Neural progenitor cell (in vitro differentiated cells): ENCODE results near the gene KCMF1. TPM values are rescaled to one million over a fixed set of nuclear protein-coding genes. Genes with fewer than 3 reads are reported as not detected.

Experiments
- DNase-seq: peaks from one replicate; pipeline ENCODE4 v3.0.0-alpha.2; 2016; ENCODE audit warnings: low spot score
- H2AFZ ChIP-seq: fragments of 200-600 bp; sonication (generic); replicated peaks from 2 replicates; pipeline ENCODE4 v1.6.1; 2016; ENCODE audit warnings: antibody characterized with exemption
- H3F3A ChIP-seq: fragments of 200-600 bp; sonication (generic); 2 replicates; pipeline ENCODE4 v1.6.1; 2016; ENCODE audit warnings: antibody characterized with exemption, low read depth
- H3K27ac ChIP-seq: fragments of 200-600 bp; sonication (generic); 2 replicates; pipeline ENCODE4 v1.5.1; 2016; ENCODE audit warnings: mild to moderate bottlenecking
- H3K27me3 ChIP-seq: fragments of 200-600 bp; sonication (generic); 2 replicates; pipeline ENCODE4 v1.6.1; 2016; ENCODE audit warnings: mild to moderate bottlenecking, moderate library complexity
- H3K36me3 ChIP-seq: fragments of 200-600 bp; sonication (generic); 2 replicates; pipeline ENCODE4 v1.5.1; 2016
- H3K4me1 ChIP-seq: fragments of 200-600 bp; sonication (generic); 2 replicates; pipeline ENCODE4 v1.6.1; 2016; ENCODE audit warnings: mixed run types
- H3K4me2 ChIP-seq: fragments of 200-600 bp; sonication (generic); 2 replicates; pipeline ENCODE4 v1.6.1; 2016
- H3K4me3 ChIP-seq: fragments of 200-600 bp; sonication (generic); 2 replicates; pipeline ENCODE4 v1.5.1; 2016
- H3K79me2 ChIP-seq: fragments of 200-600 bp; sonication (generic); 2 replicates; pipeline ENCODE4 v1.6.1; 2016; ENCODE audit warnings: low read depth
- H3K9ac ChIP-seq: fragments of 200-600 bp; sonication (generic); 2 replicates; pipeline ENCODE4 v1.6.1; 2016
- H3K9me3 ChIP-seq: fragments of 200-600 bp; sonication (generic); 2 replicates; pipeline ENCODE4 v1.5.1; 2016; ENCODE audit warnings: low read depth
- H4K20me1 ChIP-seq: fragments of 200-600 bp; sonication (generic); 2 replicates; pipeline ENCODE4 v1.6.1; 2016; ENCODE audit warnings: low read depth
- H3K27ac Mint-ChIP-seq: 3 replicates; pipeline ENCODE4 v1.8.0; 2021; ENCODE audit warnings: mixed read lengths
- H3K27me3 Mint-ChIP-seq: 2 replicates; pipeline ENCODE4 v1.8.0; 2022; ENCODE audit warnings: low read depth, mild to moderate bottlenecking, inconsistent platforms, moderate library complexity, mixed read lengths; ENCODE audit not compliant: insufficient read depth
- H3K36me3 Mint-ChIP-seq: 3 replicates; pipeline ENCODE4 v1.8.0; 2021; ENCODE audit warnings: mixed read lengths
- H3K4me1 Mint-ChIP-seq: 3 replicates; pipeline ENCODE4 v1.8.0; 2021; ENCODE audit warnings: mixed read lengths
- H3K4me3 Mint-ChIP-seq: 3 replicates; pipeline ENCODE4 v1.8.0; 2021; ENCODE audit warnings: mild to moderate bottlenecking, moderate library complexity, mixed read lengths
- H3K9me3 Mint-ChIP-seq: 3 replicates; pipeline ENCODE4 v1.8.0; 2020; ENCODE audit warnings: mixed read lengths
- CTCF ChIP-seq: fragments of 200-600 bp; sonication (generic); IDR thresholded peaks from 2 replicates; pipeline ENCODE4 v1.5.1; 2017; ENCODE audit warnings: antibody characterized with exemption, mild to moderate bottlenecking
- EZH2 ChIP-seq: fragments of 200-600 bp; sonication (generic); IDR thresholded peaks from 2 replicates; pipeline ENCODE4 v1.6.1; 2017; ENCODE audit warnings: antibody characterized with exemption, mild to moderate bottlenecking, moderate library complexity
- EZH2phosphoT487 ChIP-seq: fragments of 200-600 bp; sonication (generic); IDR thresholded peaks from 2 replicates; pipeline ENCODE4 v1.6.1; 2017; ENCODE audit warnings: antibody characterized with exemption
- total RNA-seq: library from RNA; depleted of rRNA; stranded (reverse); fragments of >200 nt; gene quantifications from 2 replicates; pipeline ENCODE4 v1.2.3, GENCODE V29; 2015; ENCODE audit warnings: low replicate concordance

KCMF1 gene
- total RNA-seq, 1 donor from 2014 or later: 99.7 TPM

- Mint-ChIP-seq H3K4me1 (peaks cover 6% of the 10 kb centered on the region), H3K36me3 (no peaks in the 10 kb centered on the region), H3K9me3 (no peaks in the 10 kb centered on the region), H3K27ac (no peak overlapping the region), H3K4me3 (no peak overlapping the region), H3K27me3 (no peaks in the 10 kb centered on the region)
- H3K36me3 ChIP-seq: no peaks in the 10 kb centered on the region
- no peaks in the 10 kb centered on the region for H4K20me1 ChIP-seq
- H3K79me2 ChIP-seq: no peaks in the 10 kb centered on the region
- TF ChIP-seq EZH2 (no peak), EZH2phosphoT487 (no peak), CTCF (no peak)
- no peak overlapping the region for H3K4me3 ChIP-seq
- no peaks in the 10 kb centered on the region for H3K4me1 ChIP-seq
- H3K27ac ChIP-seq: no peak overlapping the region
- peak overlapping the region; percentile 10 for H3K4me2 ChIP-seq
- H3K27me3 ChIP-seq: peaks cover 5% of the 10 kb centered on the region
- peak; percentile 25 for DNase-seq
- H3K9me3 ChIP-seq: no peaks in the 10 kb centered on the region
- no peak overlapping the region for H2AFZ ChIP-seq
- H3F3A ChIP-seq: peaks cover 7% of the 10 kb centered on the region
- H3K9ac ChIP-seq: no peak overlapping the region
These were observed 39.6 kb upstream of the KCMF1 start for GRCh38 chr2:84931384-84931821.

GRCh38 chr2:84938194-84938879 is 32.6 kb upstream of the KCMF1 start:
- Histone ChIP-seq H3K9me3 (no peaks in the 10 kb centered on the region), H3F3A (no peaks in the 10 kb centered on the region), H3K9ac (no peak overlapping the region), H3K27me3 (no peaks in the 10 kb centered on the region), H3K79me2 (no peaks in the 10 kb centered on the region), H3K4me2 (no peak overlapping the region), H2AFZ (no peak overlapping the region), H3K36me3 (no peaks in the 10 kb centered on the region), H3K4me3 (no peak overlapping the region), H3K4me1 (no peaks in the 10 kb centered on the region), H4K20me1 (no peaks in the 10 kb centered on the region), H3K27ac (no peak overlapping the region)
- no peak for DNase-seq
- Mint-ChIP-seq H3K4me3 (no peak overlapping the region), H3K4me1 (no peaks in the 10 kb centered on the region), H3K36me3 (no peaks in the 10 kb centered on the region), H3K27me3 (no peaks in the 10 kb centered on the region), H3K27ac (no peak overlapping the region), H3K9me3 (no peaks in the 10 kb centered on the region)
- TF ChIP-seq EZH2phosphoT487: no peak
- no peak for TF ChIP-seq EZH2
- no peak for TF ChIP-seq CTCF

- Histone ChIP-seq H3K79me2 (no peaks in the 10 kb centered on the region), H3K4me2 (no peak overlapping the region), H3K27me3 (no peaks in the 10 kb centered on the region), H3K4me3 (no peak overlapping the region), H4K20me1 (no peaks in the 10 kb centered on the region), H3K4me1 (no peaks in the 10 kb centered on the region), H3K9ac (no peak overlapping the region), H3K36me3 (no peaks in the 10 kb centered on the region), H2AFZ (peak overlapping the region; percentile 30), H3K27ac (no peak overlapping the region), H3F3A (no peaks in the 10 kb centered on the region), H3K9me3 (no peaks in the 10 kb centered on the region)
- no peak overlapping the region for H3K27ac Mint-ChIP-seq
- no peaks in the 10 kb centered on the region for H3K4me1 Mint-ChIP-seq
- no peak for DNase-seq
- H3K27me3 Mint-ChIP-seq: no peaks in the 10 kb centered on the region
- no peaks in the 10 kb centered on the region for H3K9me3 Mint-ChIP-seq
- no peak for TF ChIP-seq CTCF
- no peak for TF ChIP-seq EZH2phosphoT487
- TF ChIP-seq EZH2: no peak
- H3K36me3 Mint-ChIP-seq: no peaks in the 10 kb centered on the region
- H3K4me3 Mint-ChIP-seq: no peak overlapping the region
These were observed 31.4 kb upstream of the KCMF1 start for GRCh38 chr2:84939426-84940087.
